Astrocyte of the hippocampus (primary cell): ENCODE results near the gene DDX49.

Source experiments
- DNase-seq: peaks from one replicate; pipeline ENCODE4 v3.0.0; 2011; ENCODE audit warnings: low read depth, low spot score

Gene DDX49

GRCh38 chr19:18969931-18970659 is 50.6 kb downstream of the DDX49 start:
- DNase-seq = no peak

DNA sequence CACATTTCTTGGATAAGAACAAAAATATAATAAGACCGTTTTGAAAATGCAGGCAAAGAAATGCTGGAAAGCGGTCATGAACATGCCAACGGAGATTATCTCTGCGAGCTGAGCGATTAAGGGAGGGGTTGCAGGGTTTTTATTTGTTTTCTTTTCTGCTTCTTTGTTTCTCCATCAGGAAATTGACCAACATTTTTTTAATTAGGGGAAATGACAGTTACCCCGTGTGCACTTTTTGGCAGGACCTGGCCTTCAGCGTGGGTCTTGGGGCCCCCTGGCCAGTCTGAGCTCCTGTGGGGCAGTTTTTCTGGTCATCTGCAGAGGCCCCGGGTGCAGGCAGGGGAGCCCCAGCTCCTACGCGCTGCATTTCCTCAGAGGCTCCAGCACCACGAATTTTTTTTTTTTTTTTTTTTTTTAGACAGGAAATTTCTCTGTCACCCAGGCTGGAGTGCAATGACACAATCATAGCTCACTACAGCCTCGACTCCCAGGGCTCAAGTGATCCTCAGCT is 52.8 kb downstream of the DDX49 start:
- DNase-seq = no peak

DNA sequence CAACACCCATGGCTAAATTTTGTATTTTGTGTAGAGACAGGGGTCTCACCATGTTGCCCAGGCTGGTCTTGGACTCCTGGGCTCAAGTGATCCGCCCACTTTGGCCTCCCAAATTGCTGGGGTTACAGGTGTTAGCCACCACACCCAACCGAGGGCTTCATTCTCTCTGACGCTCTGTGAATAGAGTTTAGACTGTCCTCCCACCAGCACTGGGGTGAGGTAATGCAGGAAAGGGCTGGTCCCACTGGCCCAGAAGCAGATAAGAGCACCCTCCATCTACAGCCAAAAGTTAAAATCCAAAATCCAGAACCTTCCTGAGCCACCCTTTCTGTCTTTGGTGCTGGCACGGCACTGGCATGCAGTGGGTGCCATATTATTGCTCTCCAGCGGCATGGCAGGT is 53.3 kb downstream of the DDX49 start:
- no peak for DNase-seq

DNA sequence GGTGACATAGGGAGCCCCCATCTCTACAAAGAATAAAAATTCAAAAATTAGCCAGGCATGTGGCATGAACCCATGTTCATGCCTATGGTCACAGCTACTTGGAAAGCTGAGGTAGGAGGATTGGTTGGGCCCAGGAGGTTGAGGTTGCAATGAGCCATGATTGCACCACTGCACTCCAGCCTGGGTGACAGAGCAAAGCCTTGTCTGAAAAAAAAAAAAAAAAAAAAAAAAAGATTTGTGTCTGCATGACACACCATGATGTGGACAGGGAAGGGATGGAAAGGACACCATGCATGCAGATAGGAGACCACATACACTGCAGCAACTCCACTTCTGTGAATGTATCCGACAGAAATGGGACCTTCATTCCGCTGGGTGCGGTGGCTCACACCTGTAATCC is 55.5 kb downstream of the DDX49 start:
- DNase-seq = no peak

DNA sequence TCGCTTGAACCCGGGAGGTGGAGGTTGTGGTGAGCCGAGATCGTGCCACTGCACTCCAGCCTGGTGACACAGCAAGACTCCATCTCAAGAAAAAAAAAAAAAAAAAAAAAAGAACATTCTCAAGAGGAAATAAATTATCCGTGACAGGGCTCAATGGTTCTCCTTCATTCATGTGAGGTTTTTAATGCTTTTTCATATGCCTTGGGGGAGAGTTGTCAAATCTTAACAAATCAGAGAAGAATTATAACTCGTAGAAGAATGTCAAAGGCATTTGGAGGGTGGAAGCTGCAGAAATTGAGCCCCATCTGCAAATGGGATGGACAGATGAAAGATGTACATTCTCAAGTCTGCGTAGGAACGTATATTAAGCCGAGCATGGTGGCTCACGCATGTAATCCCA is 56.4 kb downstream of the DDX49 start:
- DNase-seq = no peak
